ENCODE measurements around the gene CREB3L1.

DNA sequence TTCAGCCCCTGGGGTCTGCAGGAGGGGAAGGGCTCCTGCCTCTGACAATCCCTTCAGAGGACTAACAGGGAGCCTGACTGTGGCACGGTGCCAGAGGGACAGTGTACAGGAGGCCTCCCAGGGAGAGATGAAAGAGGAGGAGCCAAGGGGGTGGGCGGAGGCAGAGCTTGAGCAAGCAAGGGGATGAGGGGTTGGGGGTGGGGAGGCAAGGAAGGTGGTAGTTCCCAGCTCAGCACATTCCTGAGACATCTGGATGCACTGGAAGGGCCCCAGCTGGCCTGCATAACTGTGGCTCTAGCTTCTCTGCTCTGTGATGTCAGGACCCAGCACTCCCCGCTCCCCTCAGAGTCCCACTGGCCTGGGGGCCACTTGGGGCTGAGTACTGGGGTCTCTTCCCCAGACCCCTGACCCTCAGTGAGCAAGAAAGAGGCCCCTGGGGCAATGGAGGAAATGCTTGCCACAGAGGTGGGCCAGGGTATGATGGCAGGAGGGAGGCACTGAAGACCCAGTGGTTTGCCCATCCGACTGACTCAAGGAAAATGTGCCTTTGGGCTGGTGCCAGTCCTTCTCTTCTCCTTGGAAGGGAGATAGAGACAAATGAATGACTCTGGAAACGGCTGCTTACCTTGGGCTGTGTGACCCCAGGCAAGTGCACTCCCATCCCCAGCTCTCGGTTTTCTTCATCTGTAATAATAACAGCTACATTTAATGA lies 13.3 kb downstream of the CREB3L1 start:
- TF ChIP-seq, protein P1, sequence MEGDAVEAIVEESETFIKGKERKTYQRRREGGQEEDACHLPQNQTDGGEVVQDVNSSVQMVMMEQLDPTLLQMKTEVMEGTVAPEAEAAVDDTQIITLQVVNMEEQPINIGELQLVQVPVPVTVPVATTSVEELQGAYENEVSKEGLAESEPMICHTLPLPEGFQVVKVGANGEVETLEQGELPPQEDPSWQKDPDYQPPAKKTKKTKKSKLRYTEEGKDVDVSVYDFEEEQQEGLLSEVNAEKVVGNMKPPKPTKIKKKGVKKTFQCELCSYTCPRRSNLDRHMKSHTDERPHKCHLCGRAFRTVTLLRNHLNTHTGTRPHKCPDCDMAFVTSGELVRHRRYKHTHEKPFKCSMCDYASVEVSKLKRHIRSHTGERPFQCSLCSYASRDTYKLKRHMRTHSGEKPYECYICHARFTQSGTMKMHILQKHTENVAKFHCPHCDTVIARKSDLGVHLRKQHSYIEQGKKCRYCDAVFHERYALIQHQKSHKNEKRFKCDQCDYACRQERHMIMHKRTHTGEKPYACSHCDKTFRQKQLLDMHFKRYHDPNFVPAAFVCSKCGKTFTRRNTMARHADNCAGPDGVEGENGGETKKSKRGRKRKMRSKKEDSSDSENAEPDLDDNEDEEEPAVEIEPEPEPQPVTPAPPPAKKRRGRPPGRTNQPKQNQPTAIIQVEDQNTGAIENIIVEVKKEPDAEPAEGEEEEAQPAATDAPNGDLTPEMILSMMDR (IDR thresholded peaks at IDR 0.05; ENCODE audit: poor library complexity): no peak
- no peak for TF ChIP-seq EZH2phosphoT487 (IDR thresholded peaks at IDR 0.05; ENCODE audit: low read depth, severe bottlenecking, unreplicated experiment)
